ENCODE data around the gene MCM7.

DNA sequence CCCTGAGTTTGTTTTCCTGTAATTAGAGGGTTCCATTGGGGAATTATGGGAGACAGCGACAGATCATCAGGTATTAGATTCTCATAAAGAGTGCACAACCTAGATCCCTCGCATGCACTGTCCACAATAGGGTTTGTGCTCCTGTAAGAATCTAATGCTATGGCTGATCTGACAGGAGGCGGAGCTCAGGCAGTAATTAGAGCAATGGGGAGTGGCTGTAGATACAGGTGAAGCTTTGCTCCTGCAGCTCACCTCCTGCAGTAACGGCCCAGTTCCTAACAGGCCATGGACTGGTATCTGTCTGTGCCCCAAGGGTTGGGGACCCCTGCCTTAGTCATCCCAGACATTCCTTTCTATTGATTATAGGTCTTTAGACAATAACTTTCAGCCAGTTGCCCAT is 52.5 kb downstream of the MCM7 start:
- TF ChIP-seq POLR2A (IDR thresholded peaks at IDR 0.05; ENCODE audit: insufficient read depth in 1 of 2, low read depth in 2 of 2, low read length in 2 of 2) (no peak), DMAP1 (CRISPR knock-in tag; IDR thresholded peaks at IDR 0.05) (no peak)
- TF ChIP-seq, protein P1, sequence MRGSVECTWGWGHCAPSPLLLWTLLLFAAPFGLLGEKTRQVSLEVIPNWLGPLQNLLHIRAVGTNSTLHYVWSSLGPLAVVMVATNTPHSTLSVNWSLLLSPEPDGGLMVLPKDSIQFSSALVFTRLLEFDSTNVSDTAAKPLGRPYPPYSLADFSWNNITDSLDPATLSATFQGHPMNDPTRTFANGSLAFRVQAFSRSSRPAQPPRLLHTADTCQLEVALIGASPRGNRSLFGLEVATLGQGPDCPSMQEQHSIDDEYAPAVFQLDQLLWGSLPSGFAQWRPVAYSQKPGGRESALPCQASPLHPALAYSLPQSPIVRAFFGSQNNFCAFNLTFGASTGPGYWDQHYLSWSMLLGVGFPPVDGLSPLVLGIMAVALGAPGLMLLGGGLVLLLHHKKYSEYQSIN (CRISPR knock-in tag; IDR thresholded peaks at IDR 0.05; ENCODE audit: borderline replicate concordance): no peak

All from HepG2 (cell line).